ENCODE measurements around the gene ZNF740.

DNA sequence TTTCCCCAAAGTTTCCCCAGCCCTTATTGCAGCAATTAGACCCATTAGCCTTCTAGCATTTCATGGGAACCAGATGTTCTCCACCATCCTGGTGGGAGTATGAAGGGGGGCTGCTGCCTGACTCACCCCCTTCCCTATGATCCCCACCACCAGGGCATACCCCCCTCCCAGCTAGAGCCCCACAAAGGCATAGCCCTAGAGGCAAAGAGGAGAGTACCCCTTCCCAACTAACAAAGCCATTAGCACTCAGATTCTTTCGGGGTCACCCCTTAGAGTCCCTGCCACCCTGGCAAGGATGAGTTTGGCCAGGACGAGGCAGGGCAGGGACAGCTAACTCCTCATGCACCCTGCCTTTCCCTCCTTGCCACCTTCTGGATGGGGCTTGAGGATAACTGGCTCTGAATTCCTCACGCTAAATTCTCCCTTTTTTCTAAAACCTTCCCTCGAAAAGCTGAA is 42.3 kb downstream of the ZNF740 start:
- TF ChIP-seq, protein P1, sequence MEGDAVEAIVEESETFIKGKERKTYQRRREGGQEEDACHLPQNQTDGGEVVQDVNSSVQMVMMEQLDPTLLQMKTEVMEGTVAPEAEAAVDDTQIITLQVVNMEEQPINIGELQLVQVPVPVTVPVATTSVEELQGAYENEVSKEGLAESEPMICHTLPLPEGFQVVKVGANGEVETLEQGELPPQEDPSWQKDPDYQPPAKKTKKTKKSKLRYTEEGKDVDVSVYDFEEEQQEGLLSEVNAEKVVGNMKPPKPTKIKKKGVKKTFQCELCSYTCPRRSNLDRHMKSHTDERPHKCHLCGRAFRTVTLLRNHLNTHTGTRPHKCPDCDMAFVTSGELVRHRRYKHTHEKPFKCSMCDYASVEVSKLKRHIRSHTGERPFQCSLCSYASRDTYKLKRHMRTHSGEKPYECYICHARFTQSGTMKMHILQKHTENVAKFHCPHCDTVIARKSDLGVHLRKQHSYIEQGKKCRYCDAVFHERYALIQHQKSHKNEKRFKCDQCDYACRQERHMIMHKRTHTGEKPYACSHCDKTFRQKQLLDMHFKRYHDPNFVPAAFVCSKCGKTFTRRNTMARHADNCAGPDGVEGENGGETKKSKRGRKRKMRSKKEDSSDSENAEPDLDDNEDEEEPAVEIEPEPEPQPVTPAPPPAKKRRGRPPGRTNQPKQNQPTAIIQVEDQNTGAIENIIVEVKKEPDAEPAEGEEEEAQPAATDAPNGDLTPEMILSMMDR (IDR thresholded peaks at IDR 0.05): no peak
- TF ChIP-seq POLR2AphosphoS5 (IDR thresholded peaks at IDR 0.05): no peak
